SK-N-SH treated with all-trans-retinoic acid at 6 μM for 48 hours (cell line): Measurements from ENCODE around the gene CDYL.

Experiments
- BACH2 ChIP-seq: fragments of 250-450 bp; sonication (Bioruptor Pico); IDR thresholded peaks from 2 replicates; pipeline ENCODE4 v1.9.0; 2021; ENCODE audit warnings: mild to moderate bottlenecking, borderline replicate concordance
- ESRRG ChIP-seq: fragments of 250-450 bp; sonication (Bioruptor Pico); IDR thresholded peaks from 2 replicates; pipeline ENCODE4 v1.6.1; 2021; ENCODE audit warnings: mild to moderate bottlenecking
- GLIS3 ChIP-seq: fragments of 250-450 bp; sonication (Bioruptor Pico); IDR thresholded peaks from 2 replicates; pipeline ENCODE4 v1.5.0; 2020; ENCODE audit warnings: mild to moderate bottlenecking, moderate library complexity
- ZC3H10 ChIP-seq: fragments of 250-450 bp; sonication (Bioruptor Pico); IDR thresholded peaks from 2 replicates; pipeline ENCODE4 v1.5.1; 2021; ENCODE audit warnings: mild to moderate bottlenecking, moderate library complexity
- ZNF565 ChIP-seq: fragments of 450-650 bp; formaldehyde crosslinking; conservative IDR thresholded peaks from 2 replicates; pipeline ENCODE4 v1.5.0; 2020; ENCODE audit warnings: low read depth, mild to moderate bottlenecking, moderate library complexity
- TF ChIP-seq, protein P1 (sequence below): fragments of 250-450 bp; sonication (Bioruptor Pico); IDR thresholded peaks from 2 replicates; pipeline ENCODE4 v1.8.0; 2021; ENCODE audit warnings: low read depth, mild to moderate bottlenecking, moderate library complexity, borderline replicate concordance
- TF ChIP-seq, protein P2 (sequence below): fragments of 250-450 bp; sonication (Bioruptor Pico); IDR thresholded peaks from 2 replicates; pipeline ENCODE4 v1.5.1; 2020; ENCODE audit warnings: low read depth, mild to moderate bottlenecking, moderate library complexity

- TF ChIP-seq ESRRG: no peak
- TF ChIP-seq ZC3H10 (CRISPR knock-in tag): no peak
- TF ChIP-seq, protein P1, sequence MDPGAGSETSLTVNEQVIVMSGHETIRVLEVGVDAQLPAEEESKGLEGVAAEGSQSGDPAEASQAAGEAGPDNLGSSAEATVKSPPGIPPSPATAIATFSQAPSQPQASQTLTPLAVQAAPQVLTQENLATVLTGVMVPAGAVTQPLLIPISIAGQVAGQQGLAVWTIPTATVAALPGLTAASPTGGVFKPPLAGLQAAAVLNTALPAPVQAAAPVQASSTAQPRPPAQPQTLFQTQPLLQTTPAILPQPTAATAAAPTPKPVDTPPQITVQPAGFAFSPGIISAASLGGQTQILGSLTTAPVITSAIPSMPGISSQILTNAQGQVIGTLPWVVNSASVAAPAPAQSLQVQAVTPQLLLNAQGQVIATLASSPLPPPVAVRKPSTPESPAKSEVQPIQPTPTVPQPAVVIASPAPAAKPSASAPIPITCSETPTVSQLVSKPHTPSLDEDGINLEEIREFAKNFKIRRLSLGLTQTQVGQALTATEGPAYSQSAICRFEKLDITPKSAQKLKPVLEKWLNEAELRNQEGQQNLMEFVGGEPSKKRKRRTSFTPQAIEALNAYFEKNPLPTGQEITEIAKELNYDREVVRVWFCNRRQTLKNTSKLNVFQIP (CRISPR knock-in tag): no peak
- TF ChIP-seq, protein P2, sequence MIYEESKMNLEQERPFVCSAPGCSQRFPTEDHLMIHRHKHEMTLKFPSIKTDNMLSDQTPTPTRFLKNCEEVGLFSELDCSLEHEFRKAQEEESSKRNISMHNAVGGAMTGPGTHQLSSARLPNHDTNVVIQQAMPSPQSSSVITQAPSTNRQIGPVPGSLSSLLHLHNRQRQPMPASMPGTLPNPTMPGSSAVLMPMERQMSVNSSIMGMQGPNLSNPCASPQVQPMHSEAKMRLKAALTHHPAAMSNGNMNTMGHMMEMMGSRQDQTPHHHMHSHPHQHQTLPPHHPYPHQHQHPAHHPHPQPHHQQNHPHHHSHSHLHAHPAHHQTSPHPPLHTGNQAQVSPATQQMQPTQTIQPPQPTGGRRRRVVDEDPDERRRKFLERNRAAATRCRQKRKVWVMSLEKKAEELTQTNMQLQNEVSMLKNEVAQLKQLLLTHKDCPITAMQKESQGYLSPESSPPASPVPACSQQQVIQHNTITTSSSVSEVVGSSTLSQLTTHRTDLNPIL: no peak
- TF ChIP-seq BACH2 (CRISPR knock-in tag): no peak
- TF ChIP-seq ZNF565 (CRISPR knock-in tag): no peak
- no peak for TF ChIP-seq GLIS3 (CRISPR knock-in tag)
Measured at GRCh38 chr6:4747588-4747987, 28.6 kb upstream of the CDYL start.
